Activated naive CD4-positive, alpha-beta T cell treated with anti-CD3 and anti-CD28 coated beads, Interleukin-2, amount 50 U/mL, for 72 hours (primary cell): ENCODE measurements around the gene IDH3B. TPM values are rescaled to one million over a fixed set of nuclear protein-coding genes. Genes with fewer than 3 reads are reported as not detected.

Experiments used
- ATAC-seq, 2 donors: fragments of 150-1000 bp; cut with Tn5 transposase; 2 replicates each; pipeline ENCODE4 v1.10.0; 2021; ENCODE audit warnings: mild to moderate bottlenecking in 2 of 2, moderate library complexity in 2 of 2
- DNase-seq, 2 donors: peaks; one replicate each; pipeline ENCODE4 v3.0.0; 2021 to 2022; ENCODE audit warnings: low spot score in 2 of 2
- H3K27ac Mint-ChIP-seq, 2 donors: one replicate each; pipeline ENCODE4 v1.8.0; 2022; ENCODE audit warnings: mild to moderate bottlenecking in 2 of 2, mixed read lengths in 2 of 2
- H3K36me3 Mint-ChIP-seq, 2 donors: one replicate each; pipeline ENCODE4 v1.8.0; 2022; ENCODE audit warnings: mixed read lengths in 2 of 2
- H3K9me3 Mint-ChIP-seq, 2 donors: one replicate each; pipeline ENCODE4 v1.8.0; 2022; ENCODE audit warnings: mixed read lengths in 2 of 2
- total RNA-seq, 2 donors: library from RNA; stranded (reverse); gene quantifications; one replicate each; pipeline ENCODE4 v1.2.3, GENCODE V29; 2022

Gene IDH3B
- total RNA-seq, 2 donors from 2014 or later, result 129 to 150 TPM

DNA sequence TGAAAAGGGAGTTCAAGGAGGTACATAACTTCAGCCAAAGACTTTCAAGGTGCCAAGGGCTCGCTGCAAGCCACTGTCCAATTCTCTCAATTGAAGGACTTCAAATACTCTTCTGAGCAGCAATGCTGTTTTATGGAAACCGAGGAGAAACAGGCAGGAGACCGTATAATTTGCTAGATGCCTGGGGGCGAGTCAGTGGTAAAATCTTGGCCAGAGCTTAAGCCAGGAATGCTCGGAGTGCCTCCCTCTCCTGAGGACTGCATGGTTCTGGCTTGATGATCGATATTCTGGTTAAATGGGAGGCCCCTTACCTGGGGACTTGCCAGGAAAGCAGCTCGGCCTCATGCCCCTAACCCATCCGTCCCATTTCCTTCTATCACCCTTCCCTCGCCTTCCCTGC, 47.4 kb downstream of the IDH3B start:
- no peaks in the 10 kb centered on the region for H3K9me3 Mint-ChIP-seq
- ATAC-seq, result no peak
- no peak for DNase-seq
- H3K36me3 Mint-ChIP-seq, result peaks cover 0 to 6% of the 10 kb centered on the region in 2 donors
- H3K27ac Mint-ChIP-seq, result no peak overlapping the region

DNA sequence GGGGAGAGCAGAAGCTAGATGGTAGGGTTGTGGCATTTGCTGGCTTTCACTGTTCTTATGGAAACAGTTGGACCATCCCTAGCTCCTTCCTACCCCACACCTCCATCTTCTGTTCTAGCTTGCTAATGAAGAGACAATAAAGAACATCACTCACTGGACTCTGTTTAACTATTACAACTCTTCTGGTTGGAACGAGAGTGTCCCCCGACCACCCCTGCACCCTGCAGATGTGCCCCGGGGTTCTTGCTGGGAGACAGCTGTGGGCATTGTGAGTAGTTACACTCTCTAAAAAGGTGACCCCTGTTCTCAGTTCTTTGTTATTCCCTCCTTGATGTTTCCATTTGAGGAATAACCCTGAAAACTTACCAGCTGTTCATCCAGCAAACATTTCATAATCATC, 51.9 kb downstream of the IDH3B start:
- peaks cover 5 to 11% of the 10 kb centered on the region in 2 donors for H3K9me3 Mint-ChIP-seq
- ATAC-seq, result no peak
- H3K27ac Mint-ChIP-seq, result no peak overlapping the region
- H3K36me3 Mint-ChIP-seq, result peaks cover 5% of the 10 kb centered on the region in 2 donors
- no peak for DNase-seq

DNA sequence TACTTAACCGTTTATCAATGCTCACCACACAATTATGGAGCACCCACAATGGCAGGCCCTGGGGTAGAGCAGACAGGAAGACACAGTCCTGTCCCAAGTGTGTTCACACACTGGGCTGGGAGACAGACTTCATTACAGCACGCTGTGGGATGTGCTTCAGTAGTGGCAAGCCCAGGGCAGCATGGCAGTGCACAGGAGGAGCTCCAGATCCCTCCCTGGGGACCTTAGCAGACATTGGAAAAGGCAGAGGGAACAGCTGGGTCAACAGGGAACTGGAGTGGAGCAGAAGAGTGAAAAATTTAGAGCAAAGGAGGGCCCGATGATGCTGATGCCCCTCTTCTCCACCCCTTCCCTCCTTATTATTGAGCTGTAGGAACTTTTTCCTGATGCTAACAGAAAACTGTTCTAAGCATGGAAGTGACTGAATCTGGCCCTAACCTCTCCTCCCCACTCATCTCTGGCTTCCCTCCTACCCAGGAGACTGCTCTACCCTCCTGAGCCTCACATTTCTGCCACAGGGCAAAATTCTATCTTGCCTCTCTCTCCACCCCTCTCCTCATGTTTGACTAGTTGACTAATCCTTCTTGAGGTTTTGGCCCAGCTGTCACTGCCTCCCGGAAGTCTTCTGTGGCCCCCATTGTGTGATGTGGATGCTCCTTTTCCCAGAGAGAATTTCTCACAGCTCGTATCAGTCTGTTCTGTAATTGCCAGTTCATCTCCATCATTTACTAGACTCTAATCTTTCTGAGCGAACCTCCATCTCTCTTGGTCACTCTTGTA, 52.9 kb downstream of the IDH3B start:
- Mint-ChIP-seq H3K27ac (no peak overlapping the region), H3K9me3 (peaks cover 6 to 12% of the 10 kb centered on the region in 2 donors)
- no peak for ATAC-seq

DNA sequence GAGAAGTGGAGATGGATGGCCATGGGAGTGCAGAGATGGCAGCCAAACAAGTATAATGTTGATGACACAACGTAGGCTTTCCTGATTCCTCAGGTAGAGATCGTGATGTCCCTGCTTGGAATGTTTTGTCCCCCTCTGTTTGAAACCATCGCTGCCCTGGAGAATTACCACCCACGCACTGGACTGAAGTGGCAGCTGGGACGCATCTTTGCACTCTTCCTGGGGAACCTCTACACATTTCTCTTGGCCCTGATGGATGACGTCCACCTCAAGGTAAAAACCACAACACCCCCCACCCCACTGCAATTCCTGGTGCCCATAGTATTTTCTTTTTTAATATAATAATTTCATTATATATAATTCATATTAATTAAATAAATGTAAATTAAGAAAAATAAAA, 53.7 kb downstream of the IDH3B start:
- Mint-ChIP-seq H3K27ac (no peak overlapping the region), H3K9me3 (peaks cover 6 to 12% of the 10 kb centered on the region in 2 donors), H3K36me3 (peaks cover 7% of the 10 kb centered on the region in 2 donors)
- no peak for DNase-seq
- ATAC-seq, result no peak

More for the DNA sequence above, 52.9 kb downstream of the IDH3B start:
- H3K36me3 Mint-ChIP-seq, result peaks cover 7% of the 10 kb centered on the region in 2 donors
- DNase-seq, result no peak

Other genes with a start within 250 kb of the IDH3B start
- 100 to 1,000 TPM; 384 to 461 TPM for gene SNRPB, start 193.4 kb downstream of the IDH3B start, total RNA-seq
- gene ZNF343, start 155.3 kb downstream of the IDH3B start, total RNA-seq, result 10 to 100 TPM in 1 of 2 donors, 1 to 10 TPM in 1; 7.7 to 13.7 TPM
- not detected for gene TMC2, start 127.6 kb downstream of the IDH3B start, total RNA-seq
- gene NOP56, start 11.6 kb downstream of the IDH3B start, total RNA-seq, result 100 to 1,000 TPM; 324 to 443 TPM
- gene EBF4, start 28.6 kb upstream of the IDH3B start, total RNA-seq, result 1 to 10 TPM; 4.0 to 8.3 TPM
- gene CPXM1, start 136.4 kb upstream of the IDH3B start, total RNA-seq, result 1 to 10 TPM; 1.1 to 3.5 TPM
- gene C20orf141, start 150.8 kb upstream of the IDH3B start, total RNA-seq, result not detected
- not detected for gene TMEM239, start 152.1 kb upstream of the IDH3B start, total RNA-seq
- 10 to 100 TPM; 29.5 to 33.6 TPM for gene PCED1A, start 176.4 kb upstream of the IDH3B start, total RNA-seq
- gene VPS16, start 176.5 kb upstream of the IDH3B start, total RNA-seq, result 10 to 100 TPM; 45.7 to 52.0 TPM
- gene PTPRA, start 209.3 kb upstream of the IDH3B start, total RNA-seq, result 10 to 100 TPM; 37.8 to 55.8 TPM